ENCODE measurements around the gene ZNF524. TPM values are rescaled to one million over a fixed set of nuclear protein-coding genes. Genes with fewer than 3 reads are reported as not detected.
A peak's percentile ranks its signal among the peaks of the same experiment; 100 is the strongest.

The ZNF524 gene
- total RNA-seq, 4 donors from 2014 or later: 20.3 to 33.5 (median 26.4) TPM

GRCh38 chr19:55618426-55618825, 18.3 kb downstream of the ZNF524 start:
- TF ChIP-seq EP300 (IDR thresholded peaks at IDR 0.05) (no peak), POLR2A (IDR thresholded peaks at IDR 0.05) (no peak), POLR2AphosphoS5 (IDR thresholded peaks at IDR 0.05) (no peak), CTCF (IDR thresholded peaks at IDR 0.05) (no peak)
- Histone ChIP-seq H3K36me3 (peaks cover 0 to 72% of the 10 kb centered on the region in 2 donors), H3K4me1 (peaks cover 0 to 19% (median 0%) of the 10 kb centered on the region in 3 donors), H3K27ac (peak overlapping the region in 3 of 4 donors; percentile 9 to 30 (median 14)), H3K4me3 (no peak overlapping the region), H3K9me3 (no peaks in the 10 kb centered on the region), H3K27me3 (no peaks in the 10 kb centered on the region)
- WGBS, 2 donors (ENCODE audit: low coverage in 1 of 2): 66 to 72% methylated on average over 3 to 5 of the region's 7 CpGs
- ATAC-seq: no peak

GRCh38 chr19:55619286-55619685, 19.2 kb downstream of the ZNF524 start:
- TF ChIP-seq POLR2A (IDR thresholded peaks at IDR 0.05) (no peak), CTCF (IDR thresholded peaks at IDR 0.05) (peak in 2 of 4 experiments; percentile 10 to 15)
- no peaks in the 10 kb centered on the region for H3K9me3 ChIP-seq
- peak overlapping the region in 3 of 4 donors; percentile 14 to 37 (median 30) for H3K27ac ChIP-seq
- H3K4me1 ChIP-seq: peaks cover 0 to 26% (median 0%) of the 10 kb centered on the region in 3 donors
- ATAC-seq: no peak
- WGBS, 2 donors (ENCODE audit: low coverage in 1 of 2): 62 to 63% methylated on average over 2 to 3 of the region's 3 CpGs
- no peaks in the 10 kb centered on the region for H3K27me3 ChIP-seq
- peaks cover 0 to 63% of the 10 kb centered on the region in 2 donors for H3K36me3 ChIP-seq
- no peak overlapping the region for H3K4me3 ChIP-seq

GRCh38 chr19:55620410-55621204, 20.5 kb downstream of the ZNF524 start:
- Histone ChIP-seq H3K4me1 (peaks cover 0 to 34% (median 0%) of the 10 kb centered on the region in 3 donors), H3K4me3 (no peak overlapping the region), H3K27me3 (no peaks in the 10 kb centered on the region), H3K9me3 (no peaks in the 10 kb centered on the region), H3K27ac (no peak overlapping the region), H3K36me3 (peaks cover 0 to 50% of the 10 kb centered on the region in 2 donors)
- 89% methylated on average over 3 of the region's 12 CpGs; no CpG with 5 or more reads in 1 of the 2 donors for WGBS, 2 donors (ENCODE audit: low coverage in 1 of 2)
- TF ChIP-seq POLR2AphosphoS5 (IDR thresholded peaks at IDR 0.05): no peak
- TF ChIP-seq CTCF (IDR thresholded peaks at IDR 0.05): no peak
- TF ChIP-seq EP300 (IDR thresholded peaks at IDR 0.05): no peak
- no peak for TF ChIP-seq POLR2A (IDR thresholded peaks at IDR 0.05)
- ATAC-seq: no peak

GRCh38 chr19:55621205-55621672, 21.2 kb downstream of the ZNF524 start:
- Histone ChIP-seq H3K27ac (no peak overlapping the region), H3K27me3 (no peaks in the 10 kb centered on the region), H3K4me3 (no peak overlapping the region), H3K9me3 (no peaks in the 10 kb centered on the region), H3K4me1 (peaks cover 0 to 34% (median 0%) of the 10 kb centered on the region in 3 donors), H3K36me3 (peaks cover 0 to 43% of the 10 kb centered on the region in 2 donors)
- no peak for ATAC-seq
- WGBS, 2 donors (ENCODE audit: low coverage in 1 of 2): no CpG with 5 or more reads among the region's 9 CpGs
- no peak for TF ChIP-seq CTCF (IDR thresholded peaks at IDR 0.05)
- TF ChIP-seq EP300 (IDR thresholded peaks at IDR 0.05): no peak
- no peak for TF ChIP-seq POLR2A (IDR thresholded peaks at IDR 0.05)
- no peak for TF ChIP-seq POLR2AphosphoS5 (IDR thresholded peaks at IDR 0.05)
